ENCODE data around the gene CPSF7.

DNA sequence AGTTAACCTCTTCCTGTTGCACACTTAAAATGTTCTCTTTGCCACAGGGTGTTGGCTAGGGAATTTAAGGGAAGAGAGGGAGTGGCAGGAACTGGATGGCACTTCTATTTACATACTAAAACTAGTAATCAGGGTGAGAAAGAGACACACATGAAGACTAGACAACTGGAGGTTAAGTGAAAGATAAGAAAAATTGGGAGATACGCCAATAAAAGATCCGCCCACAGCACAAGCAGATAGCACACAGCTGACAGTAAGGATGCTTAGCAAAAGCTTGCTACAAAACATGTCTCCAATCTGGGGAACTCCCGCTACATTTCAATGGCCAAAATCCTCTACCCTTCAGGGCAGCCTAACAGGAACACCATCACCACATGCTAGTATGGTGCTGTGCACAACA, 12.8 kb downstream of the CPSF7 start:
- no peak for TF ChIP-seq POLR2A (IDR thresholded peaks at IDR 0.05)
- TF ChIP-seq, protein P1, sequence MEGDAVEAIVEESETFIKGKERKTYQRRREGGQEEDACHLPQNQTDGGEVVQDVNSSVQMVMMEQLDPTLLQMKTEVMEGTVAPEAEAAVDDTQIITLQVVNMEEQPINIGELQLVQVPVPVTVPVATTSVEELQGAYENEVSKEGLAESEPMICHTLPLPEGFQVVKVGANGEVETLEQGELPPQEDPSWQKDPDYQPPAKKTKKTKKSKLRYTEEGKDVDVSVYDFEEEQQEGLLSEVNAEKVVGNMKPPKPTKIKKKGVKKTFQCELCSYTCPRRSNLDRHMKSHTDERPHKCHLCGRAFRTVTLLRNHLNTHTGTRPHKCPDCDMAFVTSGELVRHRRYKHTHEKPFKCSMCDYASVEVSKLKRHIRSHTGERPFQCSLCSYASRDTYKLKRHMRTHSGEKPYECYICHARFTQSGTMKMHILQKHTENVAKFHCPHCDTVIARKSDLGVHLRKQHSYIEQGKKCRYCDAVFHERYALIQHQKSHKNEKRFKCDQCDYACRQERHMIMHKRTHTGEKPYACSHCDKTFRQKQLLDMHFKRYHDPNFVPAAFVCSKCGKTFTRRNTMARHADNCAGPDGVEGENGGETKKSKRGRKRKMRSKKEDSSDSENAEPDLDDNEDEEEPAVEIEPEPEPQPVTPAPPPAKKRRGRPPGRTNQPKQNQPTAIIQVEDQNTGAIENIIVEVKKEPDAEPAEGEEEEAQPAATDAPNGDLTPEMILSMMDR (IDR thresholded peaks at IDR 0.05), result no peak

All from body of pancreas (tissue), 4 donors.